GM12875 (cell line): ENCODE measurements around the gene CLDN9.

ENCODE experiments used
- H3K4me3 ChIP-seq: one replicate; pipeline ENCODE4 v1.5.1; 2011; ENCODE audit warnings: low read depth, low read length, control low read depth
- CTCF ChIP-seq: IDR thresholded peaks from 2 replicates; pipeline ENCODE4 v1.5.1; 2011; ENCODE audit warnings: low read depth, mild to moderate bottlenecking, control low read depth, inconsistent platforms, low read length, moderate library complexity, borderline replicate concordance; ENCODE audit not compliant: insufficient read depth

CLDN9 gene

GRCh38 chr16:3028716-3029319 lies 16.1 kb downstream of the CLDN9 start:
- no peak for TF ChIP-seq CTCF
- no peak overlapping the region for H3K4me3 ChIP-seq

- H3K4me3 ChIP-seq = no peak overlapping the region
- no peak for TF ChIP-seq CTCF
Observed at GRCh38 chr16:3029491-3030221, 16.9 kb downstream of the CLDN9 start.

GRCh38 chr16:3030222-3031212 lies 17.8 kb downstream of the CLDN9 start:
- no peak overlapping the region for H3K4me3 ChIP-seq
- no peak for TF ChIP-seq CTCF

- no peak overlapping the region for H3K4me3 ChIP-seq
- no peak for TF ChIP-seq CTCF
Observed at GRCh38 chr16:3032624-3033023, 19.9 kb downstream of the CLDN9 start.

- TF ChIP-seq CTCF = no peak
- H3K4me3 ChIP-seq = no peak overlapping the region
Observed at GRCh38 chr16:3035289-3035971, 22.7 kb downstream of the CLDN9 start.

GRCh38 chr16:3035972-3036725 lies 23.4 kb downstream of the CLDN9 start:
- TF ChIP-seq CTCF = no peak
- H3K4me3 ChIP-seq = no peak overlapping the region
